HL-60 (cell line): ENCODE measurements around the gene CCDC88A.
A peak's percentile ranks its signal among the peaks of the same experiment; 100 is the strongest.

Experiments used
- DNase-seq, 2 experiments: peaks; one replicate each; pipeline ENCODE4 v3.0.0-alpha.2; 2010 to 2020; ENCODE audit warnings: low read depth in 1 of 2, low spot score in 1 of 2
- H3K27ac ChIP-seq: fragments of 250-450 bp; sonication (Bioruptor Pico); replicated peaks from 2 replicates; pipeline ENCODE4 v1.5.1; 2020; ENCODE audit warnings: mild to moderate bottlenecking, moderate library complexity
- H3K27me3 ChIP-seq: fragments of 250-450 bp; sonication (Bioruptor Pico); 2 replicates; pipeline ENCODE4 v1.5.1; 2021; ENCODE audit warnings: mild to moderate bottlenecking, moderate library complexity; ENCODE audit not compliant: insufficient read depth, poor library complexity, severe bottlenecking
- H3K4me3 ChIP-seq: replicated peaks from 2 replicates; pipeline ENCODE4 v1.5.1; 2011; ENCODE audit warnings: mild to moderate bottlenecking, control low read depth, low read length; ENCODE audit not compliant: insufficient read depth
- CTCF ChIP-seq: IDR thresholded peaks from one replicate; pipeline ENCODE4 v1.5.1; 2011; ENCODE audit warnings: low read length, control low read depth, inconsistent platforms; ENCODE audit not compliant: insufficient read depth
- GABPA ChIP-seq: IDR thresholded peaks from 2 replicates; pipeline ENCODE4 v1.6.1; 2012; ENCODE audit warnings: low read depth
- POLR2AphosphoS5 ChIP-seq: IDR thresholded peaks from 2 replicates; pipeline ENCODE4 v1.6.1; 2012; ENCODE audit warnings: low read depth
- REST ChIP-seq: IDR thresholded peaks from 2 replicates; pipeline ENCODE4 v1.6.1; 2012; ENCODE audit warnings: low read depth; ENCODE audit not compliant: insufficient replicate concordance
- SPI1 ChIP-seq: IDR thresholded peaks from 2 replicates; pipeline ENCODE4 v1.6.1; 2012; ENCODE audit warnings: low read depth, mild to moderate bottlenecking, borderline replicate concordance

The CCDC88A gene

DNA sequence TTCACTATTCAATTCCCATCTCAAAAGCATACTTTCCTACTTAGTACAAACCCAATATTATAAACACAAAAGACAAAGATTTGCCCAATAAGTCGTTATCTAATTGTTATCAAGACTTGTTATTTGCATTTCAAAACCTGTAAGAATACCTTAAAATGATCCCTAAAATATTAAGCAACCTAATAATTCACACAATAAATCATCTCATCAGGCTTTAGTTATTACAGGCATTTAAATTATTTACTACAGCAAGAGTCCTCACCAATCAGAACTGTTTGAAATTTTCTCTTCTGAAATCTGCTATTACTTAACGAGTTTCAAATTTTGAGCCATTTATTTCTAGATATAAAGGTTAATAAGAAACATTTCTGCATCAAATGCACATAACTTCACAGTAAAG, 1.6 kb downstream of the CCDC88A start:
- peak overlapping the region; percentile 99 for H3K4me3 ChIP-seq
- TF ChIP-seq REST (no peak), GABPA (no peak), SPI1 (no peak), CTCF (no peak), POLR2AphosphoS5 (no peak)
- H3K27ac ChIP-seq = peak overlapping the region; percentile 90
- no peaks in the 10 kb centered on the region for H3K27me3 ChIP-seq
- DNase-seq = no peak

DNA sequence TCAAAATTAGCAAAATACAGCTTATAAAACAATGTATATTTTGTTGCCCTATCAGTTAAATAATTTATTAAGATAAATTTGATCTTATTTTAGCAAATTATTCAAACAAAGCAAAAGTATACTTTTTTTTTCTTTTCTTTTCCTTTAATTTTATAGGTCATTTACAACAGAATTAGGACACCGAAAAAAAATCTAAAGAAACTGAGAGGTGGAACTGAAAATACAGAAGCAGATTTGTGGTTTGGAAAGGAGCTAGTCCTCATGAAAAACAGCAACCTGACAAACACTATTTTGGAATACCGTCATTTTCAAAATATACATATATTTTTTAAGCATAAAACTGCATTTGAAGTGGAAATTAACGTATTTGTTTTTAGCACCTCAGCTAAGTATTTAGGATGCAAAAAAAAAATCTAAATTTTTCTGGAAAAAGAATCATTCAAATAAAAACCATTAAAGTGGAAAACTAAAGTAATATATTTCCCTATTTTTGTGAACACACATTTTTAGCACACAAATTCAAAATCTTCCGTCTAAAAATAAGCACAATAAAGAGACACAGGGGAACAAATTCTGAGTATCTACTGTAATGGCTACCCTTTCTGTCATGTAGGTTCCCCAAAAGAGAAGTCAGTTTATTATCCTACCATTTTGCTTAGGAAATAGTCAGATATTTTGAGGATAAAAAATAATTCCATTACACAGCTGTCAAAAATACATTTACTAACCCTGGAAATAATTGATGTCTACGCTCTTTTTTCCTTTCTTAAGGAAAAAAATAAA, 2.7 kb downstream of the CCDC88A start:
- H3K27ac ChIP-seq = peak overlapping the region; percentile 23; the same call in 1 of the 2 replicates
- H3K27me3 ChIP-seq = no peaks in the 10 kb centered on the region
- TF ChIP-seq SPI1 (no peak), CTCF (no peak), GABPA (no peak), REST (no peak), POLR2AphosphoS5 (no peak)
- DNase-seq = no peak
- peak overlapping the region; percentile 13 for H3K4me3 ChIP-seq

GRCh38 chr2:55415300-55415699, 4.4 kb downstream of the CCDC88A start:
- TF ChIP-seq SPI1 (no peak), POLR2AphosphoS5 (no peak), GABPA (no peak), REST (no peak), CTCF (no peak)
- Histone ChIP-seq H3K4me3 (no peak overlapping the region), H3K27ac (no peak overlapping the region), H3K27me3 (no peaks in the 10 kb centered on the region)
- DNase-seq = no peak
